T-helper 22 cell (primary cell): ENCODE data around the gene PCDH11X.
"Not testable (repeated sequence)": the region's sequence is repeated elsewhere in the genome, so short reads cannot be mapped to it uniquely, and the experiment has no call there.

Experiments used
- DNase-seq: peaks from one replicate; pipeline ENCODE4 v3.0.0-alpha.2; 2020; ENCODE audit warnings: low read depth

PCDH11X gene

DNA sequence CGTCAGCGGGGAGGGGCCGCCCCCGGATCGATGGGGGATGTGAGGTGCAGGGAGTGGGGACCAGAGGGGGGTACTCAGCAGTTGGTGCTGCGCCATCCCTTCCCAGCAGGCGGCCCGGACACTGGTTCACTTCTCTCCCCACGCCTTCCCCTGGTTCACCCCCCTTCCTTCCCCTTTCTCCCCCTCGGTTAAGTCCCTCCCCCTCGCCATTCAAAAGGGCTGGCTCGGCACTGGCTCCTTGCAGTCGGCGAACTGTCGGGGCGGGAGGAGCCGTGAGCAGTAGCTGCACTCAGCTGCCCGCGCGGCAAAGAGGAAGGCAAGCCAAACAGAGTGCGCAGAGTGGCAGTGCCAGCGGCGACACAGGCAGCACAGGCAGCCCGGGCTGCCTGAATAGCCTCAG lies at the start of gene PCDH11X:
TSS of gene PCDH11X (plus strand) at position 241 of the 400 bp plus-strand sequence. CDS start 56,130 bp downstream, outside the sequence.
- not testable (repeated sequence) for DNase-seq

GRCh38 chrX:91747446-91747845 lies 31.7 kb upstream of the PCDH11X start:
- DNase-seq: not testable (repeated sequence)

- DNase-seq: not testable (repeated sequence)
Measured at GRCh38 chrX:91753022-91753421, 26.2 kb upstream of the PCDH11X start.

DNA sequence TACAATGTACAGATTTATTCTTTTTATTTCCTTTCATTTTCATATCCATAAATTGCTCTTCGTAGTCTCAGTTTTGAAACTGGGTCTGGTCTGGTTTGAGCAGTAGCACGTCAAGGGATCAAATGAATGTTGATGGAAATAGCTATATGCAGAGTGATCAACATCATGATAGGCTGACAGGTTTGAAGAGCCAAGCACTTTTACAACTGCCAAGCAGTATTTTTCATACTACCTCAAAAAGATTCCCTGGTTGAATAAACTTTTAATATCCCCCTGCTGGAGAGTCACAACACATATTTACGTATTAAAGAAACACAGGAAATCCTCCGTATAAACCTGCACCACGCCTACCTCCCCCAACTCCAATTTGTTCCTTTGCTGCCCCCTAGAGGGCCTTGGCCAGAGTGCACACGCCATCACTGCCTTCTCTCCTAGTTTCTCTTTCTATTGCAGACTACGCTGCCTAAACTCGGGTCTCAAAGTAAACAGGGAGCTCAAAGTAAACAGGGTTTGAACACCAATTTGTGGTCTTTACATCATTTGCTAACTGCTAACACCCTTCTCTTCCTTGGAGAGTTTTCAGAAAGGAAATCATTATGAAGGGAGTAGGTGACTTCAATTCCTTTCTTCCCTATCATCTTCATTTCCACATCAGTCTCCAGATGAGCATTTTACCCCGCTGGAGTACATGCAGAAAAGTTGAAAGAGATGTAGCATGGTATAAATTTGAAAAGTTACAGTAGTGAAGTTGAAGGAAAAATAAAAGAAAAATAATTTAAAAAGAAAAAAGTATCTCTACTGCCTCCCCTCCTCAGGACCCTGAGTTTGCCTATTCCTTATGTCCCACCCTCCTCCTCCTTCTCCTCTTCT lies 8.3 kb upstream of the PCDH11X start:
- DNase-seq: not testable (repeated sequence)

DNA sequence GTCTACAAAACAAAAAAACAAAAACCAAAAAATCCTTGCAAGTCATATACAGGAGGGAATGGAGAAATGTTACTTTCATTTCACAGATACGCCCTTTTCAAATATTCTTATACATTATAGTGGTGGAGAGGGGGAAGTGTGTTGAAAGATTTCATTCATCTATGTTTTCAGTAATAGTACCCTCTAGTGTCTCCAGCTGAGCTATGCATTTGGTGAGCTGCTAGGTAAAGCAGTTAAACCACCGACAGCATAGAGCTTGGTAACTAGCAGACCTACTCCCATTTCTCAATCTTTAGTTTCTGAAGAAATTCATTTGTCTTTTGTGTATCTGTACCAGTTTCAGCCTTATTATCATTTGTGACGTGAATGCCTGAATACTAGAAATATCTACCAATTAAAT lies 5.2 kb upstream of the PCDH11X start:
- not testable (repeated sequence) for DNase-seq

DNA sequence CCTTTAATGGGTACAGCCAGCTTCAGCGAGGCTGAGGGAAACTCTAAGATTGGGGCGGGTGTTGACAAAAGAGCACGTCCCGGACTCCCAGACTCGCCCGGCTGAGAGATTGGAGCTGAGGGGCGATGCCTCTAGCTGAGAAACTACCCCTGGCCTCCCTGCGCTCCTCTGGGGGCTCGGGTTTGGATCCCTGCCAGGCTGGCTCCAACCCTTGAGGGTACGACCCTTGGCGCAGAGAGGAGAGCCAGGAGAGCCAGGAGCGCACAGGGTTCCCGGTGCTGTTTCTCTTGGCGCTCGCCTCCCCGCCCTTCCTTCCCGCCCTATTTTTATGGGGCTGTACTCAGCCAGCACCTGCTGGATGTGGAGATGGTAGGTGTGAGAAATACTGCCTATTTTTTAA lies 833 bp downstream of the PCDH11X start:
- not testable (repeated sequence) for DNase-seq

- not testable (repeated sequence) for DNase-seq
Measured at GRCh38 chrX:91780698-91781097, 1.5 kb downstream of the PCDH11X start.

GRCh38 chrX:91781553-91782298 lies 2.6 kb downstream of the PCDH11X start:
- not testable (repeated sequence) for DNase-seq

GRCh38 chrX:91782825-91783224 lies 3.6 kb downstream of the PCDH11X start:
- not testable (repeated sequence) for DNase-seq

DNA sequence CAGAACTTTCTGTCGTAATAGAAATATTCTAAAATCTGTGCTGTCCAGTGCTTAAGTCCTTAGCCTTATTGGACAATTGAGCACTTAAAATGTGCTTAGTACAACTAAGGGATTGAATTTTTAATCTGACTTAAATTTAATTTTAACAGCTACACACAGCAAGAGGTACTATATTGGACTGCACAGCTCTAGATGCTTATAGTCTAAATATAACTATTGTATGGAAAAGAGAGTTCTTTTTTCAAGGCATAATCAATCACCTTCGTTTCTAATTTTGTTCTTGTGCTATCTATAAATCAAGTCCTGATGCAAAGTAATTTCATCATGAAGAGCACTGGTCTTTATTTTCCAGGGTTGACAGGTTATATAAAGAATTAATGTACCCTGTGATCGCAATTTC lies 38.4 kb downstream of the PCDH11X start:
- DNase-seq: not testable (repeated sequence)

DNA sequence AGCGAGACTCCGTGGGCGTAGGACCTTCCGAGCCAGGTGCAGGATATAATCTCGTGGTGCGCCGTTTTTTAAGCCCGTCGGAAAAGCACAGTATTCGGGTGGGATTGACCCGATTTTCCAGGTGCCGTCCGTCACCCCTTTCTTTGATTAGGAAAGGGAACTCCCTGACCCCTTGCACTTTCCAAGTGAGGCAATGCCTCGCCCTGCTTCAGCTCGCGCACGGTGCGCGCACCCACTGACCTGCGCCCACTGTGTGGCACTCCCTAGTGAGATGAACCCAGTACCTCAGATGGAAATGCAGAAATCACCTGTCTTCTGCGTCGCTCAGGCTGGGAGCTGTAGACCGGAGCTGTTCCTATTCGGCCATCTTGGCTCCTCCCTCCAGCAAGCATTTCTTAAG lies 46.1 kb downstream of the PCDH11X start:
- DNase-seq: not testable (repeated sequence)
